SK-N-SH treated with all-trans-retinoic acid at 6 μM for 48 hours (cell line): ENCODE data around the gene KDM2B.

Experiments used
- ATAC-seq: fragments of 200-7000 bp; cut with Tn5 transposase; 3 replicates; pipeline ENCODE4 v1.9.1; 2020; ENCODE audit warnings: mild to moderate bottlenecking, moderate library complexity
- ARNTL ChIP-seq: fragments of 450-650 bp; formaldehyde crosslinking; IDR thresholded peaks from 2 replicates; pipeline ENCODE4 v1.5.0; 2020; ENCODE audit warnings: low read depth, mild to moderate bottlenecking, moderate library complexity, borderline replicate concordance
- CSDC2 ChIP-seq: fragments of 250-450 bp; sonication (Bioruptor Pico); IDR thresholded peaks from 2 replicates; pipeline ENCODE4 v1.5.0; 2020; ENCODE audit warnings: mild to moderate bottlenecking, moderate library complexity
- CSRNP3 ChIP-seq: fragments of 250-450 bp; sonication (Bioruptor Pico); IDR thresholded peaks from 2 replicates; pipeline ENCODE4 v1.5.1; 2021; ENCODE audit warnings: mild to moderate bottlenecking, moderate library complexity
- ISL1 ChIP-seq: fragments of 250-450 bp; sonication (Bioruptor Pico); IDR thresholded peaks from 2 replicates; pipeline ENCODE4 v2.1.2; 2022; ENCODE audit warnings: mild to moderate bottlenecking, moderate library complexity
- PATZ1 ChIP-seq: fragments of 250-450 bp; sonication (Bioruptor Pico); IDR thresholded peaks from 2 replicates; pipeline ENCODE4 v1.8.0; 2020; ENCODE audit warnings: mild to moderate bottlenecking, moderate library complexity, borderline replicate concordance
- POU6F1 ChIP-seq: fragments of 250-450 bp; sonication (Bioruptor Pico); IDR thresholded peaks from 2 replicates; pipeline ENCODE4 v1.8.0; 2021; ENCODE audit warnings: low read depth, mild to moderate bottlenecking, moderate library complexity, borderline replicate concordance
- PPARA ChIP-seq: fragments of 250-450 bp; sonication (Bioruptor Pico); IDR thresholded peaks from 2 replicates; pipeline ENCODE4 v1.5.0; 2020; ENCODE audit warnings: mild to moderate bottlenecking, borderline replicate concordance
- RARB ChIP-seq: fragments of 250-450 bp; sonication (Bioruptor Pico); IDR thresholded peaks from 2 replicates; pipeline ENCODE4 v1.8.0; 2021; ENCODE audit warnings: mild to moderate bottlenecking, moderate library complexity
- SNAI2 ChIP-seq: fragments of 250-450 bp; sonication (Bioruptor Pico); IDR thresholded peaks from 2 replicates; pipeline ENCODE4 v1.5.0; 2020; ENCODE audit warnings: mild to moderate bottlenecking, moderate library complexity
- TCF4 ChIP-seq: fragments of 250-450 bp; sonication (Bioruptor Pico); IDR thresholded peaks from 2 replicates; pipeline ENCODE4 v1.8.0; 2021; ENCODE audit warnings: mild to moderate bottlenecking, moderate library complexity, borderline replicate concordance
- TSHZ2 ChIP-seq: fragments of 250-450 bp; sonication (Bioruptor Pico); IDR thresholded peaks from 2 replicates; pipeline ENCODE4 v1.5.0; 2020; ENCODE audit warnings: mild to moderate bottlenecking, moderate library complexity
- ZC3H10 ChIP-seq: fragments of 250-450 bp; sonication (Bioruptor Pico); IDR thresholded peaks from 2 replicates; pipeline ENCODE4 v1.5.1; 2021; ENCODE audit warnings: mild to moderate bottlenecking, moderate library complexity
- ZFP3 ChIP-seq: fragments of 250-450 bp; sonication (Bioruptor Pico); IDR thresholded peaks from 2 replicates; pipeline ENCODE4 v1.5.0; 2020; ENCODE audit warnings: mild to moderate bottlenecking, moderate library complexity
- ZNF565 ChIP-seq: fragments of 450-650 bp; formaldehyde crosslinking; conservative IDR thresholded peaks from 2 replicates; pipeline ENCODE4 v1.5.0; 2020; ENCODE audit warnings: low read depth, mild to moderate bottlenecking, moderate library complexity
- ZNF70 ChIP-seq: fragments of 450-650 bp; formaldehyde crosslinking; IDR thresholded peaks from 2 replicates; pipeline ENCODE4 v1.5.0; 2020; ENCODE audit warnings: mild to moderate bottlenecking, moderate library complexity
- TF ChIP-seq, protein P1 (sequence below): fragments of 250-450 bp; sonication (Bioruptor Pico); IDR thresholded peaks from 2 replicates; pipeline ENCODE4 v1.5.1; 2020; ENCODE audit warnings: low read depth, mild to moderate bottlenecking, moderate library complexity

KDM2B gene

GRCh38 chr12:121550974-121551634, 29.7 kb downstream of the KDM2B start (continued):
- TF ChIP-seq POU6F1 (CRISPR knock-in tag) (no peak), ISL1 (CRISPR knock-in tag) (no peak), PPARA (CRISPR knock-in tag) (no peak), RARB (CRISPR knock-in tag) (no peak), CSRNP3 (CRISPR knock-in tag) (no peak)

- no peak for ATAC-seq
- TF ChIP-seq ISL1 (CRISPR knock-in tag): no peak
Measured at GRCh38 chr12:121549075-121549474, 31.7 kb downstream of the KDM2B start.

DNA sequence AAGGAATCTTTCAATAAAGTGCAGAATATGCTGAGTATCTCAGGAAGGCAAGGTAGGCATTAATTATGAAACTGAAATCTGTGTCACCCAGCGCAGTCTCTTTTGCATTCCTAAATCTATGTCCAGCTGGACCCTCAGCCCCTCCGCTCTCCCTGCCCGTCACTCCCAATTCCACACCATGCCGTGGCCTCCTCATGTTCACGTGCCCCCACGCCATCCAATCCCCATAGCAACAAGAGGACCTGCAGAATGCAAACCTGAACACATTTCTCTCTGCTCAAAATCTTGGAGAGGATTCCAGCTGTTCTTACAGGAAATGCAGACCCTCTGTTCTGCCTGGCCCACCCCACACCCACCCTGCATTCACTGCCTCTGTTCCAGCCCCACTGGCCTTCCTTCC, 35.3 kb downstream of the KDM2B start:
- no peak for ATAC-seq
- TF ChIP-seq ARNTL (CRISPR knock-in tag) (no peak), TCF4 (CRISPR knock-in tag) (no peak), ZFP3 (CRISPR knock-in tag) (no peak), SNAI2 (CRISPR knock-in tag) (no peak), RARB (CRISPR knock-in tag) (no peak), TSHZ2 (CRISPR knock-in tag) (no peak), PATZ1 (no peak), PPARA (CRISPR knock-in tag) (no peak), ZNF565 (CRISPR knock-in tag) (no peak), CSDC2 (CRISPR knock-in tag) (no peak), ISL1 (CRISPR knock-in tag) (no peak), ZC3H10 (CRISPR knock-in tag) (no peak), POU6F1 (CRISPR knock-in tag) (no peak), ZNF70 (no peak), CSRNP3 (CRISPR knock-in tag) (no peak)
- TF ChIP-seq, protein P1, sequence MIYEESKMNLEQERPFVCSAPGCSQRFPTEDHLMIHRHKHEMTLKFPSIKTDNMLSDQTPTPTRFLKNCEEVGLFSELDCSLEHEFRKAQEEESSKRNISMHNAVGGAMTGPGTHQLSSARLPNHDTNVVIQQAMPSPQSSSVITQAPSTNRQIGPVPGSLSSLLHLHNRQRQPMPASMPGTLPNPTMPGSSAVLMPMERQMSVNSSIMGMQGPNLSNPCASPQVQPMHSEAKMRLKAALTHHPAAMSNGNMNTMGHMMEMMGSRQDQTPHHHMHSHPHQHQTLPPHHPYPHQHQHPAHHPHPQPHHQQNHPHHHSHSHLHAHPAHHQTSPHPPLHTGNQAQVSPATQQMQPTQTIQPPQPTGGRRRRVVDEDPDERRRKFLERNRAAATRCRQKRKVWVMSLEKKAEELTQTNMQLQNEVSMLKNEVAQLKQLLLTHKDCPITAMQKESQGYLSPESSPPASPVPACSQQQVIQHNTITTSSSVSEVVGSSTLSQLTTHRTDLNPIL (CRISPR knock-in tag): no peak
